Ishikawa (cell line): ENCODE data around the gene SORCS3.

Experiments
- CEBPB ChIP-seq: IDR thresholded peaks from 2 replicates; pipeline ENCODE4 v1.6.1; 2012
- CREB1 ChIP-seq: IDR thresholded peaks from 2 replicates; pipeline ENCODE4 v1.6.1; 2012; ENCODE audit warnings: low read depth
- EGR1 ChIP-seq: IDR thresholded peaks from 2 replicates; pipeline ENCODE4 v1.6.1; 2012
- EP300 ChIP-seq: IDR thresholded peaks from 2 replicates; pipeline ENCODE4 v1.6.1; 2012; ENCODE audit warnings: borderline replicate concordance
- FOXM1 ChIP-seq: IDR thresholded peaks from 2 replicates; pipeline ENCODE4 v1.6.1; 2012; ENCODE audit warnings: low read depth, borderline replicate concordance
- MAX ChIP-seq: IDR thresholded peaks from 2 replicates; pipeline ENCODE4 v1.6.1; 2012
- NFIC ChIP-seq: IDR thresholded peaks from 2 replicates; pipeline ENCODE4 v1.6.1; 2012
- RAD21 ChIP-seq: IDR thresholded peaks from 2 replicates; pipeline ENCODE4 v1.6.1; 2012; ENCODE audit warnings: low read depth
- REST ChIP-seq: IDR thresholded peaks from 2 replicates; pipeline ENCODE4 v1.6.1; 2012; ENCODE audit warnings: low read depth, mild to moderate bottlenecking
- TAF1 ChIP-seq: IDR thresholded peaks from 2 replicates; pipeline ENCODE4 v1.6.1; 2012; ENCODE audit warnings: low read depth, mild to moderate bottlenecking
- TEAD4 ChIP-seq: IDR thresholded peaks from 2 replicates; pipeline ENCODE4 v1.6.1; 2012
- YY1 ChIP-seq: IDR thresholded peaks from 2 replicates; pipeline ENCODE4 v1.6.1; 2012; ENCODE audit warnings: low read depth
- ZBTB7A ChIP-seq: IDR thresholded peaks from 2 replicates; pipeline ENCODE4 v1.6.1; 2012; ENCODE audit warnings: low read depth
- TF ChIP-seq, protein P1 (sequence below): IDR thresholded peaks from 2 replicates; pipeline ENCODE4 v1.6.1; 2012

DNA sequence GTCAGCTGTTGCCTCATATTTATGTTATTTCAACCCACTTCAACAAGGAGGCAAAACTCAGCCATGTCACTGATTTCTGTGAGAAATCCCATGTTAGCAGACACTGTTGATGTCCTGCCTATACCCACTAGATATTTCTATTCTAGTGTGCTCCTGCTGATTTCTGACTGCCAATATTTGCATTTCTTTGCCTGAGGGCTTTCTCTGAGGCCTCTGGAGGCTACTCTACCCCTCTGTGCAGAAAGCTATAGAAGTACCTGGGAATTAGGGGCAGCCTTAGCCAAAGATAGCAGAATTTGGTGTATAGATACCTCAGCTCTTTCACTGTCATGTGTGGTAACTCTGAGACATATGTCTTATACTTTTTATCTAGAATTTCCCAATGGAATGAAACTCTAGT, 348.8 kb downstream of the SORCS3 start:
- TF ChIP-seq MAX = no peak
- TF ChIP-seq FOXM1 = no peak
- TF ChIP-seq CREB1 = no peak
- TF ChIP-seq REST = no peak
- TF ChIP-seq, protein P1, sequence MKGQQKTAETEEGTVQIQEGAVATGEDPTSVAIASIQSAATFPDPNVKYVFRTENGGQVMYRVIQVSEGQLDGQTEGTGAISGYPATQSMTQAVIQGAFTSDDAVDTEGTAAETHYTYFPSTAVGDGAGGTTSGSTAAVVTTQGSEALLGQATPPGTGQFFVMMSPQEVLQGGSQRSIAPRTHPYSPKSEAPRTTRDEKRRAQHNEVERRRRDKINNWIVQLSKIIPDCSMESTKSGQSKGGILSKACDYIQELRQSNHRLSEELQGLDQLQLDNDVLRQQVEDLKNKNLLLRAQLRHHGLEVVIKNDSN = no peak
- TF ChIP-seq EP300 = no peak
- no peak for TF ChIP-seq CEBPB
- TF ChIP-seq TEAD4 = no peak
- TF ChIP-seq NFIC = no peak
- TF ChIP-seq EGR1 = no peak
- TF ChIP-seq TAF1 = no peak
- TF ChIP-seq RAD21 = no peak
- TF ChIP-seq YY1 = no peak
- TF ChIP-seq ZBTB7A = no peak
